SK-N-SH treated with all-trans-retinoic acid at 6 μM for 48 hours (cell line): ENCODE data around the gene HTR4.

Experiments used
- BACH2 ChIP-seq: fragments of 250-450 bp; sonication (Bioruptor Pico); IDR thresholded peaks from 2 replicates; pipeline ENCODE4 v1.9.0; 2021; ENCODE audit warnings: mild to moderate bottlenecking, borderline replicate concordance
- CSDC2 ChIP-seq: fragments of 250-450 bp; sonication (Bioruptor Pico); IDR thresholded peaks from 2 replicates; pipeline ENCODE4 v1.5.0; 2020; ENCODE audit warnings: mild to moderate bottlenecking, moderate library complexity
- ISL1 ChIP-seq: fragments of 250-450 bp; sonication (Bioruptor Pico); IDR thresholded peaks from 2 replicates; pipeline ENCODE4 v2.1.2; 2022; ENCODE audit warnings: mild to moderate bottlenecking, moderate library complexity
- OSR1 ChIP-seq: fragments of 250-450 bp; sonication (Bioruptor Pico); IDR thresholded peaks from 2 replicates; pipeline ENCODE4 v1.8.0; 2022; ENCODE audit warnings: moderate library complexity, mild to moderate bottlenecking, inconsistent platforms
- PATZ1 ChIP-seq: fragments of 250-450 bp; sonication (Bioruptor Pico); IDR thresholded peaks from 2 replicates; pipeline ENCODE4 v1.8.0; 2020; ENCODE audit warnings: mild to moderate bottlenecking, moderate library complexity, borderline replicate concordance
- PPARA ChIP-seq: fragments of 250-450 bp; sonication (Bioruptor Pico); IDR thresholded peaks from 2 replicates; pipeline ENCODE4 v1.5.0; 2020; ENCODE audit warnings: mild to moderate bottlenecking, borderline replicate concordance
- RARB ChIP-seq: fragments of 250-450 bp; sonication (Bioruptor Pico); IDR thresholded peaks from 2 replicates; pipeline ENCODE4 v1.8.0; 2021; ENCODE audit warnings: mild to moderate bottlenecking, moderate library complexity
- SNAI2 ChIP-seq: fragments of 250-450 bp; sonication (Bioruptor Pico); IDR thresholded peaks from 2 replicates; pipeline ENCODE4 v1.5.0; 2020; ENCODE audit warnings: mild to moderate bottlenecking, moderate library complexity
- TCF4 ChIP-seq: fragments of 250-450 bp; sonication (Bioruptor Pico); IDR thresholded peaks from 2 replicates; pipeline ENCODE4 v1.8.0; 2021; ENCODE audit warnings: mild to moderate bottlenecking, moderate library complexity, borderline replicate concordance
- ZFP3 ChIP-seq: fragments of 250-450 bp; sonication (Bioruptor Pico); IDR thresholded peaks from 2 replicates; pipeline ENCODE4 v1.5.0; 2020; ENCODE audit warnings: mild to moderate bottlenecking, moderate library complexity
- ZNF8 ChIP-seq: fragments of 450-650 bp; formaldehyde crosslinking; IDR thresholded peaks from 2 replicates; pipeline ENCODE4 v1.5.0; 2020; ENCODE audit warnings: mild to moderate bottlenecking, moderate library complexity
- TF ChIP-seq, protein P1 (sequence below): fragments of 250-450 bp; sonication (Bioruptor Pico); IDR thresholded peaks from 2 replicates; pipeline ENCODE4 v1.8.0; 2021; ENCODE audit warnings: low read depth, mild to moderate bottlenecking, moderate library complexity, borderline replicate concordance

GRCh38 chr5:148483750-148484149 lies 170.6 kb downstream of the HTR4 start:
- TF ChIP-seq PATZ1 (CRISPR knock-in tag) (no peak), SNAI2 (no peak), TCF4 (CRISPR knock-in tag) (no peak), OSR1 (no peak), PPARA (CRISPR knock-in tag) (no peak), ZFP3 (CRISPR knock-in tag) (no peak), ISL1 (CRISPR knock-in tag) (no peak), CSDC2 (CRISPR knock-in tag) (no peak), BACH2 (CRISPR knock-in tag) (no peak), RARB (CRISPR knock-in tag) (no peak), ZNF8 (CRISPR knock-in tag) (no peak)
- TF ChIP-seq, protein P1, sequence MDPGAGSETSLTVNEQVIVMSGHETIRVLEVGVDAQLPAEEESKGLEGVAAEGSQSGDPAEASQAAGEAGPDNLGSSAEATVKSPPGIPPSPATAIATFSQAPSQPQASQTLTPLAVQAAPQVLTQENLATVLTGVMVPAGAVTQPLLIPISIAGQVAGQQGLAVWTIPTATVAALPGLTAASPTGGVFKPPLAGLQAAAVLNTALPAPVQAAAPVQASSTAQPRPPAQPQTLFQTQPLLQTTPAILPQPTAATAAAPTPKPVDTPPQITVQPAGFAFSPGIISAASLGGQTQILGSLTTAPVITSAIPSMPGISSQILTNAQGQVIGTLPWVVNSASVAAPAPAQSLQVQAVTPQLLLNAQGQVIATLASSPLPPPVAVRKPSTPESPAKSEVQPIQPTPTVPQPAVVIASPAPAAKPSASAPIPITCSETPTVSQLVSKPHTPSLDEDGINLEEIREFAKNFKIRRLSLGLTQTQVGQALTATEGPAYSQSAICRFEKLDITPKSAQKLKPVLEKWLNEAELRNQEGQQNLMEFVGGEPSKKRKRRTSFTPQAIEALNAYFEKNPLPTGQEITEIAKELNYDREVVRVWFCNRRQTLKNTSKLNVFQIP: no peak
